ENCODE data around the gene PTPRM. TPM values are rescaled to one million over a fixed set of nuclear protein-coding genes. Genes with fewer than 3 reads are reported as not detected.

PTPRM gene
- total RNA-seq, 2 donors from 2014 or later = 7.5 to 19.2 TPM

DNA sequence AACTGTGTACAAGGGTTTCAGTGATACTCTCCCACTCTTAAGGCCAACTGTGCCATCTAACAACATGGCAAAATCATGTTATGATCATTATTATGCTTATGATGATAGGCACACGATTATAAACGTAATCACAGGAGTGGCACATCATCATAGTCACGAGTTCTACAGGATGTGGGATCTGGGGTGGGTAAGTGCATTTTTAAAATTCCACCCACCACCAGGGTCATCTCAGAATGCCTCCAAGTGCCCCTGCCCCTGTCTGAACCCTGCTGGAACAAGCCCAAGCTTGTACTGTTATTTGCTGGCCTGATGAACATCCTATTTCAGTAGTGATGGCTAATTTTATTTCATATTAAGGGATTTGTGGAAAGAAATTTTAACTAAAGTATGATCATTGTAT lies 117.8 kb downstream of the PTPRM start:
- no peak overlapping the region for H3K4me3 Mint-ChIP-seq
- no peaks in the 10 kb centered on the region for H3K36me3 Mint-ChIP-seq
- DNase-seq (ENCODE audit: low spot score) = no peak
- H3K27me3 Mint-ChIP-seq = peaks cover 0 to 6% of the 10 kb centered on the region in 2 donors
- H3K4me1 Mint-ChIP-seq (ENCODE audit: low read depth in 2 of 2) = no peaks in the 10 kb centered on the region
- no peak for ATAC-seq
- H3K9me3 Mint-ChIP-seq = no peaks in the 10 kb centered on the region
- no peak overlapping the region for H3K27ac Mint-ChIP-seq

DNA sequence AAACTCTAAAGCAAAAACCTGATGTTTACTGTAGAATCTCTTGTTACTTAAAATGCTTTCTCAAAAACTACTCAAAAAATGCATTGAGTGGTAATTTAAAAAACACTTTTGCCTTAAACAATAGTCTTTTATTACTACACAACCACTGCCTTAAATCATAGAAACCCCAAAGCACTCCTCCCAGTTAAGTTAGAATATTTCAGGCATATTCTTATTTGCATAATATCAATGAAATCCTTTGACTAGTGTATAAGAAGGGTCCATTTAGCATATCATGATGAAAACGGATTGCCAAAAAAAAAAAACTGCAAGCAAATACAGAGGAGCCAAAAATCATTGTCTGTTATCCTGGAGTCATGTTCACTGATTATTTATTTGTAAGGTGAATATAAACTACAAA lies 119.2 kb downstream of the PTPRM start:
- DNase-seq (ENCODE audit: low spot score) (no peak), ATAC-seq (no peak)
- Mint-ChIP-seq H3K9me3 (no peaks in the 10 kb centered on the region), H3K36me3 (no peaks in the 10 kb centered on the region), H3K27me3 (peaks cover 0 to 6% of the 10 kb centered on the region in 2 donors), H3K4me1 (ENCODE audit: low read depth in 2 of 2) (no peaks in the 10 kb centered on the region), H3K4me3 (no peak overlapping the region), H3K27ac (no peak overlapping the region)

DNA sequence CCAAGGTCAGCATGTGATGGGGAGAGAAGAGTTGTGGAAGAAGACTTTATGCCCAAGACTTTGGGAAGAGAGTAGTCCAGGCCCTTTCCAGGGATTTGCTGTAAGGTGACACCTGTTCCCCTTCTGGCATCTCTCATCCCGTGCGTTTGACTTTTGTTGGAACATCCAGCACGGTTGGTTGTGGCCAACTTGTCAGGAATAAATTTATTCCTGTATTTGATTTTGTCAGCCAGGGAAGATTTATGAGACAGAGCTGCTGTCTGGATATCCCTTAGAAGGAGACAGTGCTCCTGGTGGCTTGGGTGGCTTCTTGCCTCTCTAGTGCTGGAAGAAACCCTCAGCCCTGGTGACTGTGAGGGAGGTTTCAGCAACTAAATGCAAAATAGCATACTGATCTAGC lies 121.5 kb downstream of the PTPRM start:
- H3K9me3 Mint-ChIP-seq = peaks cover 6% of the 10 kb centered on the region
- peaks cover 4 to 6% of the 10 kb centered on the region in 2 donors for H3K27me3 Mint-ChIP-seq
- no peak for ATAC-seq
- no peak overlapping the region for H3K27ac Mint-ChIP-seq
- H3K4me1 Mint-ChIP-seq (ENCODE audit: low read depth in 2 of 2) = no peaks in the 10 kb centered on the region
- no peak overlapping the region for H3K4me3 Mint-ChIP-seq
- no peak for DNase-seq (ENCODE audit: low spot score)
- no peaks in the 10 kb centered on the region for H3K36me3 Mint-ChIP-seq

DNA sequence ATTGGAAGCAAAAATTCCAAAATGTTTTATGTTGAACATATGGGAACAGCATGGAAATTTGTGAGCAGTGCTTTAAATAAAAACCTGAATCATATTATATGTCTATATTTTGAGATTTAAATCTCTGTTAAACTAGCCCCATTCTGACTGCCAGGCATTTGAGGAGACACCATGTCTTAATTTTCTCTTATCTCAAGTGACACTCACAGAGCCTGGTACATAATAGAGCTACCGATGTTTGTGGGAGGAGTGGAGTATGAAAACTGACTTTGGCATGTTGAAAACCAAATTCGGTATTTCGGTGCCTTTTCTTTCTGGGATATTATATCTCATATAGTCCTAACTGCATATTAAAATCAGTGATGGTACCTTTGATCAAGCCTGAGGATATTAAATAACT lies 124.1 kb downstream of the PTPRM start:
- DNase-seq (ENCODE audit: low spot score) (no peak), ATAC-seq (no peak)
- Mint-ChIP-seq H3K9me3 (peaks cover 7% of the 10 kb centered on the region), H3K36me3 (no peaks in the 10 kb centered on the region), H3K4me1 (ENCODE audit: low read depth in 2 of 2) (no peaks in the 10 kb centered on the region), H3K27ac (no peak overlapping the region), H3K27me3 (peaks cover 4 to 6% of the 10 kb centered on the region in 2 donors), H3K4me3 (no peak overlapping the region)

DNA sequence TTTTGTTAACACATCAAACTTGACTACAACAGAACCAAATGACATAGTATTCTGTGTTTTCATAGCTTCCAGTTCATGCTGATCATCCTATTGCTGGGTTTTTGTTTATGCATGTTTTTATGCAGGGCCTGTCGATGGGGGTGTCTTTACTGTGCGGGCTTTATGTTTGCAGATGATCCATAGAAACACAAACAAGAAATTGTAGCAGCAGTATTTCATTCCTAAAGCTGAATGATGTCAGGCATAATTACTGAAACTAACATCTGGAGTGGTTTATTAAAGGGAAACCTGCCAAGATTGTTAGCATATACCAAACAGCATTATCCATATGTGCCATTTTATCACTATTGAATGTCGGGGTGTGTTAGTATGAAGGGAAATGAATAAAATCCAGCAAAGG lies 129.7 kb downstream of the PTPRM start:
- H3K4me1 Mint-ChIP-seq (ENCODE audit: low read depth in 2 of 2) = no peaks in the 10 kb centered on the region
- no peaks in the 10 kb centered on the region for H3K36me3 Mint-ChIP-seq
- no peak overlapping the region for H3K4me3 Mint-ChIP-seq
- peaks cover 7% of the 10 kb centered on the region for H3K9me3 Mint-ChIP-seq
- H3K27ac Mint-ChIP-seq = no peak overlapping the region
- ATAC-seq (no peak), DNase-seq (ENCODE audit: low spot score) (no peak)
- H3K27me3 Mint-ChIP-seq = peaks cover 0 to 4% of the 10 kb centered on the region in 2 donors

DNA sequence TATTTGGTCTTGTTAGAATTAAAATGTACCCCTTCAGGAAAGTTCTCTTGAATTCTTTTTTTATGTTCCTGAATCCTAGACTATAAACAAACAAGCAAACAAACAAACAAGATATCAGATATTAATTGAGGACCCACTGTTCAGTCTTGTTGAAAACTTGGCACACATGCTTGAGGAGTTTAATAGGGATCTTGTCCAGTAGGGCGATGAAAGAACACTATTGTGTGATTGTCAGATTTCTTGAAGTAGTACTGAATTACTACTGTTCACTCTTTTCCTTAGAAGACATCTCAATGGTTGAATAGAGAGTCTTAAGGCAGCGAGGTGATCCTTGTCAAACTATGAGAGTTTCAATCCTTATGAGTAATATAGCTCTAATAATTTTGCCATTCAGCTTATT lies 130.2 kb downstream of the PTPRM start:
- H3K4me3 Mint-ChIP-seq = no peak overlapping the region
- H3K27ac Mint-ChIP-seq = no peak overlapping the region
- no peak for DNase-seq (ENCODE audit: low spot score)
- ATAC-seq = no peak
- H3K4me1 Mint-ChIP-seq (ENCODE audit: low read depth in 2 of 2) = no peaks in the 10 kb centered on the region
- H3K36me3 Mint-ChIP-seq = no peaks in the 10 kb centered on the region
- peaks cover 0 to 4% of the 10 kb centered on the region in 2 donors for H3K27me3 Mint-ChIP-seq
- H3K9me3 Mint-ChIP-seq = peaks cover 7% of the 10 kb centered on the region

DNA sequence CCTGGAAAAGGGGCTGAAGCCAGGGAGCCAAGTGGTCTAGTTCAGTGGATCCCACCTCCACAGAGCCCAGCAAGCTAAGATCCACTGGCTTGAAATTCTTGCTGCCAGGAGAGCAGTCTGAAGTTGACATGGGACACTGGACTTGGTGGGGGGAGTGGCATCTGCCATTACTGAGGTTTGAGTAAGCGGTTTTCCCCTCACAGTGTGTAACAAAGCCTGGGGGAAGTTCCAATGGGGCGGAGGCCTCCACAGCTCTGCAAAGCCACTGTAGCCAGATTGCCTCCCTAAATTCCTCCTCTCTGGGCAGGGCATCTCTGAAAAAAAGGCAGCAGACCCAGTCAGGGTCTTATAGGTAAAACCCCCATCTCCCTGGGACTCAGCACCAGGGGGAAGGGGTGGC lies 144.4 kb downstream of the PTPRM start:
- no peak for DNase-seq (ENCODE audit: low spot score)
- H3K9me3 Mint-ChIP-seq = peaks cover 31% of the 10 kb centered on the region
- no peaks in the 10 kb centered on the region for H3K4me1 Mint-ChIP-seq (ENCODE audit: low read depth in 2 of 2)
- no peak overlapping the region for H3K4me3 Mint-ChIP-seq
- no peaks in the 10 kb centered on the region for H3K27me3 Mint-ChIP-seq
- no peak for ATAC-seq
- peaks cover 26% of the 10 kb centered on the region for H3K36me3 Mint-ChIP-seq
- H3K27ac Mint-ChIP-seq = no peak overlapping the region

DNA sequence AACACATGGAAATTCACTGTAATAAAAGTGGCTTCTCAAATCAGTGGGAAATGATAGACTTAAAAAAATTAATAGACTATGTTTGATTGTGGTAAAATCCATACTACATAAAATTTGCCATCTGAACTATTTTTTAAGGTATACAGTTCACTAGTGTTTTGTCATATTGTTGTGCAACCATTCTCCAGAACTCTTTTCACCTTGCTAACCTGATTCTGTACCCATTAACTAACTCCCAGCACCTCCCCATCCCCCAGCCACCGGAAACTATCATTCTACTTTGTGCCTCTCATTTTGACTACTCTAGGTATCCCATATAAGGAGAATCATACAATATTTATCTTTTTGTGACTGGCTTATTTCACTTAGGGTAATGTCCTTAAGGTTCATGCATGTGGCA lies 153.3 kb downstream of the PTPRM start:
- H3K9me3 Mint-ChIP-seq = peaks cover 10% of the 10 kb centered on the region
- no peaks in the 10 kb centered on the region for H3K4me1 Mint-ChIP-seq (ENCODE audit: low read depth in 2 of 2)
- no peak for ATAC-seq
- DNase-seq (ENCODE audit: low spot score) = no peak
- no peak overlapping the region for H3K4me3 Mint-ChIP-seq
- no peaks in the 10 kb centered on the region for H3K27me3 Mint-ChIP-seq
- H3K27ac Mint-ChIP-seq = no peak overlapping the region
- H3K36me3 Mint-ChIP-seq = peaks cover 5% of the 10 kb centered on the region

DNA sequence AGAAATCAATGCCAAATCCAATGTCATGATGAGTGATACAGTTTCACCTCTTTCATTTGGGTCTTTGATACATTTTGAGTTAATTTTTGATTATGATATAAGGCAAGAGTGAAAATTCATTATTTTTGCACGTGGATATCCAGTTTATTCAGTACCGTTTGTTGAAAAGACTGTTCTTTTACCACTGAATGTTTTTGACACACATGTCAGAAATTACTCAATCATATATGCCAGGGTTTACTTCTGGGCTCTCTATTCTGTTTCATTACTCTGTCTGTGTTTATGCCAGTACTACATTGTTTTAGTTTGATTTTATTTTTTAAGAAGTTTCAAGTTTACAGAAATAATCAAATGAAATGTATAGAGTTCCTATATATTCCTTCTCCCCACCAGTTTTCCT lies 154.4 kb downstream of the PTPRM start:
- ATAC-seq (no peak), DNase-seq (ENCODE audit: low spot score) (no peak)
- Mint-ChIP-seq H3K27me3 (no peaks in the 10 kb centered on the region), H3K9me3 (peaks cover 8% of the 10 kb centered on the region), H3K27ac (no peak overlapping the region), H3K4me1 (ENCODE audit: low read depth in 2 of 2) (no peaks in the 10 kb centered on the region), H3K4me3 (no peak overlapping the region), H3K36me3 (no peaks in the 10 kb centered on the region)

DNA sequence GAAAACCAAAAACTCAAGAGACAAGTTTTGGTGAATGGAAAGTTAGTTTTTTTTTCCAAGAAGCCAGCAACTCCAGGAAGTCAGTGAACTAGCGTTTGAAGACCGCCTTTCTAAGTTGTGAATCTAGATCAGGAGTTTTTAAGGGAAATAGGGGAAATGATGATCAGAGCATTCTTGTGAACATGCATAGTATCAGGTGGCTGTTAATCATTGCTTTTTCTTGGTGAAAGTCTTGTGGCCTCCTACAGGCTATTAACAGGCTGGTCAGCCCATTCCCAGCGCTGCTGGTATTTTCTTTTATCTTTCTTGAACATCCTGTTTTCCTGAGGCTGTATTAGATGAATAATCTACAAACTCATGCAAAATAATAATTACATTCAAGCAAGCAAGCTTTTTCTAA lies 155.8 kb downstream of the PTPRM start:
- no peaks in the 10 kb centered on the region for H3K27me3 Mint-ChIP-seq
- peaks cover 8% of the 10 kb centered on the region for H3K9me3 Mint-ChIP-seq
- no peaks in the 10 kb centered on the region for H3K4me1 Mint-ChIP-seq (ENCODE audit: low read depth in 2 of 2)
- no peak overlapping the region for H3K27ac Mint-ChIP-seq
- H3K4me3 Mint-ChIP-seq = no peak overlapping the region
- no peaks in the 10 kb centered on the region for H3K36me3 Mint-ChIP-seq
- ATAC-seq = no peak
- DNase-seq (ENCODE audit: low spot score) = no peak

DNA sequence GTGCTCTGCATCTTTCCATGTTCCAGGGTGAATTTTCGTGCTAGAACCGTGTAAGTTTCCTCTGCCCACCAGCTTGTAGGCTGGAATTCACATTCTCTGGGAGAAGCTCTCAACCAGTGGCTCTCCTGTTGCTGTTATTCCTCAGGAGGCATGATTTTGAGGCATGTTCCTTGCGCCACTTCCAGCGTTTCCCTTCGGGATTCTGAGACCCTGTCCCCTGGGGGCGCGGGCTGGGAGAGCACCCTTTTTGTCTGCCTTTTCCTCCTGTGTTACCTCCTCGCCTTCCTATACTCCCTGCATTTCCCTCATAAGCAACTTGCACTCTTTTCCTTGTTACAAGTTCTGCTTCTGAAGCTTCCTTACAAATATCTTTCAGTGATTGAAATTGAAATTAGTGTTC lies 156.4 kb downstream of the PTPRM start:
- Mint-ChIP-seq H3K4me3 (no peak overlapping the region), H3K27me3 (no peaks in the 10 kb centered on the region), H3K36me3 (no peaks in the 10 kb centered on the region), H3K27ac (no peak overlapping the region), H3K9me3 (peaks cover 5% of the 10 kb centered on the region), H3K4me1 (ENCODE audit: low read depth in 2 of 2) (no peaks in the 10 kb centered on the region)
- ATAC-seq (no peak), DNase-seq (ENCODE audit: low spot score) (no peak)

DNA sequence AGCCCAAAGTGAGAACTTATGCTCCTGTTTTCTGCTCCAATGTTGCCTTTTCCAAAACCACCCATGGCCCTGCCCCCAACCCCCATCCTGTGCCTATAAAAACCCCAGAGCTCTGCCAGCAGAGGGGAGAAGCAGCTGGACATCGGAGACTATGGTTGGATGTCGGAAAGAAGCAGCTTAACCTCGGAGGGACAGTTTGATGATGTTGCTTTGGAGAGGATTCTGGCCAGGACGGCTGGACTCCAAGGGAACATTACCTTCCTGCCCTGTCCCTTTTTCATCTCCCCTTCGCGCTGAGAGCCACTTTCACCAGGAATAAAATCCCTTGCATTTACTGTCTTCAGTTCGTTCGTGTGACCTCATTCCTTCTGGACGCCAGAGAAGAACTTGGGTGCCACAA lies 158.4 kb downstream of the PTPRM start:
- no peak for ATAC-seq
- no peaks in the 10 kb centered on the region for H3K4me1 Mint-ChIP-seq (ENCODE audit: low read depth in 2 of 2)
- DNase-seq (ENCODE audit: low spot score) = no peak
- no peak overlapping the region for H3K27ac Mint-ChIP-seq
- H3K36me3 Mint-ChIP-seq = no peaks in the 10 kb centered on the region
- H3K4me3 Mint-ChIP-seq = no peak overlapping the region
- no peaks in the 10 kb centered on the region for H3K27me3 Mint-ChIP-seq
- H3K9me3 Mint-ChIP-seq = peaks cover 5% of the 10 kb centered on the region

DNA sequence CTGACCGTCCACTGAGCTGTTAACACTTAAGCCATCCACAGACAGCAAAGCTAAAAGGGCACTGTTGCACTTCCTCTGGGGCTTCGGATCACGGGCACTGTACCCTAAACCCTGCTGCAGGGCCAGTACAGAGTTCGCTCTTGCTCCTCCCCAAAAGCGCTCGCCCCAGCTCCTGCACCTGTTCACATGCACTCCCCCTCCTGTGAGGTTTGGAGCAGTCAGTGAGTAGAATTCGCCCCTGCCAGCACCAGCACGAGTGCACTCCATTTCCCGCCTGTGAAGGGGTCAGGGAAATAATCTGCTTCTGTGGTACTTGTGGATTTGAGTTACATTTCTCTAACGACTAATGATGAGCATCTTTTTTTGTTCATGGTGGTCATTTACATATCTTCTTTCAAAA lies 158.8 kb downstream of the PTPRM start:
- H3K4me1 Mint-ChIP-seq (ENCODE audit: low read depth in 2 of 2) = no peaks in the 10 kb centered on the region
- H3K27ac Mint-ChIP-seq = no peak overlapping the region
- no peaks in the 10 kb centered on the region for H3K27me3 Mint-ChIP-seq
- H3K4me3 Mint-ChIP-seq = no peak overlapping the region
- no peak for ATAC-seq
- H3K9me3 Mint-ChIP-seq = peaks cover 5% of the 10 kb centered on the region
- no peaks in the 10 kb centered on the region for H3K36me3 Mint-ChIP-seq
- no peak for DNase-seq (ENCODE audit: low spot score)

DNA sequence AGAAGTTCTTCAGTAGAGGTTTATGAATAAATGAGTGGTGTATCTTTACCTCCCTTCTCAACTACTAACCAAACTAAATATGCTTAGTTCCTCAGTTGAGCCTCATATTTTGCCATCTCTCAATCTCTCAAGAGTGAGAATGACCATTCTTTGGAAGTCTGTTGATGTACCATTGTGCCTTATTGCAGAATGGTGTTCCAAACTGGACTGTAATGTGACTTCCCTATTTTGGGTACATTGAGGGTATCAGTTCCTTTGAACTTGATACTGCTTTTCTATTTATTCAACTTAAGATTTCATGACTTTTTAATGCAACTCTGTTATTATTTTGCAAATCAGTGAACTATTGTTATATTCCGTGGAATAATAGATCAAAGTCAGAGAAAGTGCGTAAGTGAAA lies 159.4 kb downstream of the PTPRM start:
- Mint-ChIP-seq H3K4me1 (ENCODE audit: low read depth in 2 of 2) (no peaks in the 10 kb centered on the region), H3K36me3 (no peaks in the 10 kb centered on the region), H3K9me3 (peaks cover 5% of the 10 kb centered on the region), H3K27me3 (no peaks in the 10 kb centered on the region), H3K27ac (no peak overlapping the region), H3K4me3 (no peak overlapping the region)
- ATAC-seq (no peak), DNase-seq (ENCODE audit: low spot score) (no peak)

DNA sequence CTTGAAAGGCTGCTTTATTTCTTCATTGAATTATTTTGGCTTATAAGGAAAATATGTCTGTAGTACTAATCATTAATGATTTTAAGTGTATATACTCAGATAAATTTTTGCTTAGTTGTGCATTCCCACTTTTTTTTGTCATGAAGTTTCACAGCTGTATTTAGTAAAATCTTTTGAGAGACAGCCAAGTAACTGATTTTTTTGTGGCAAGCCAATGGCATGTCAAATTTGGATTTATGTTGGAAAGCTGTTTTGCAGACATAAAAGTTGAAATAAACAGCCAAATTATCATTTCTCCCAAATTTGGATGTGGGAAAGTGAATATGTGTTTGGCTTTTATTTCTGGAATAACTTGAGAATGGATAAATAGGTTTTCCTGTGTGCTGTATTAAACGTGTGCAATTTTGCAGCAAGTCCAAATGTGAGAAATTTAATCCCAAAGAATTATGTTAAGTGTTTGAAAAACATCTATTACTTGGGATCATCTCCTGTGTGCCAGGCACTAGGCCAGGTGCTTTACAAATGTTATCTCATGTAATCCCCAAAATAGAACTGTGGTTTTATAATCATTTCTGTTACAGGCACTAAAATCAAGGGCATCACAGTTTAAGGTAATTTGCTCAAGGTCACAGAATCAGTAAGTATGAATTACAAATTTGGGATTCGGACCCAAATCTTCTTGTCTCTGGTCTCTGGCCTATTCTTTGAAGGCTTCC lies 160.4 kb downstream of the PTPRM start:
- Mint-ChIP-seq H3K27ac (no peak overlapping the region), H3K36me3 (no peaks in the 10 kb centered on the region), H3K27me3 (no peaks in the 10 kb centered on the region), H3K9me3 (peaks cover 3% of the 10 kb centered on the region), H3K4me3 (no peak overlapping the region), H3K4me1 (ENCODE audit: low read depth in 2 of 2) (no peaks in the 10 kb centered on the region)
- DNase-seq (ENCODE audit: low spot score) (no peak), ATAC-seq (no peak)

All from natural killer cell treated with Interleukin-12 subunit alpha and Interleukin-12 subunit beta and Interleukin-15 and Interleukin-18, amount 100 ng/mL, for 72 hours (primary cell).